Thyroid gland (tissue), 4 donors: ENCODE data around the gene LTB4R. TPM values are rescaled to one million over a fixed set of nuclear protein-coding genes. Genes with fewer than 3 reads are reported as not detected.

ENCODE experiments used
- DNase-seq, 2 donors: peaks; one replicate each; pipeline ENCODE4 v3.0.0-alpha.2; 2019
- H3K27ac ChIP-seq, 3 donors: fragments of 200-600 bp; sonication (generic); 1 replicate in 2 of 3; 2 replicates in 1 of 3; pipeline ENCODE4 v1.5.1; 2016 to 2019; ENCODE audit warnings: mild to moderate bottlenecking in 1 of 3, moderate library complexity in 1 of 3
- H3K27me3 ChIP-seq: fragments of 200-600 bp; sonication (generic); one replicate; pipeline ENCODE4 v1.5.1; 2019
- H3K36me3 ChIP-seq, 2 donors: fragments of 200-600 bp; sonication (generic); one replicate each; pipeline ENCODE4 v1.5.1; 2016 to 2019
- H3K4me1 ChIP-seq, 2 donors: fragments of 200-600 bp; sonication (generic); one replicate each; pipeline ENCODE4 v1.5.1; 2017 to 2019
- H3K4me3 ChIP-seq, 3 donors: fragments of 200-600 bp; sonication (generic); replicated peaks in 1 of 3; 1 replicate in 2 of 3; 2 replicates in 1 of 3; pipeline ENCODE4 v1.5.1; 2016; ENCODE audit warnings: mild to moderate bottlenecking in 1 of 3
- H3K9me3 ChIP-seq: fragments of 200-600 bp; sonication (generic); one replicate; pipeline ENCODE4 v1.5.1; 2017
- POLR2A ChIP-seq, 2 donors: fragments of 450-650 bp; IDR thresholded peaks; one replicate each; pipeline ENCODE4 v1.6.1; 2017; ENCODE audit warnings: antibody characterized with exemption in 2 of 2, mild to moderate bottlenecking in 2 of 2, moderate library complexity in 1 of 2
- WGBS, 2 donors: methylation state at CpG; one replicate each; pipeline ENCODE4 v1.1.5; 2017; 5-methylcytosine and 5-hydroxymethylcytosine counted together
- intact Hi-C: fragments of 100-400 bp; cut with DNase I; formaldehyde crosslinking; loops from one replicate; pipeline ENCODE4 v1.15.1; 2023
- total RNA-seq, 4 donors: library from RNA; depleted of rRNA; stranded (reverse); fragments of >200 nt; gene quantifications; one replicate each; pipeline ENCODE4 v1.2.3, GENCODE V29; 2016
- TF ChIP-seq, protein P1 (sequence below), 6 experiments: fragments of 200-600 bp in 3 of 6; fragments of 450-650 bp in 3 of 6; sonication (generic) in 3 of 6; IDR thresholded peaks; one replicate each; pipeline ENCODE4 v1.5.1; 2016 to 2019; ENCODE audit warnings: antibody characterized with exemption in 6 of 6, mild to moderate bottlenecking in 2 of 6, inconsistent platforms in 1 of 6, moderate library complexity in 1 of 6

Gene LTB4R
- total RNA-seq, 4 donors from 2014 or later: 4.2 to 7.4 (median 4.3) TPM

DNA sequence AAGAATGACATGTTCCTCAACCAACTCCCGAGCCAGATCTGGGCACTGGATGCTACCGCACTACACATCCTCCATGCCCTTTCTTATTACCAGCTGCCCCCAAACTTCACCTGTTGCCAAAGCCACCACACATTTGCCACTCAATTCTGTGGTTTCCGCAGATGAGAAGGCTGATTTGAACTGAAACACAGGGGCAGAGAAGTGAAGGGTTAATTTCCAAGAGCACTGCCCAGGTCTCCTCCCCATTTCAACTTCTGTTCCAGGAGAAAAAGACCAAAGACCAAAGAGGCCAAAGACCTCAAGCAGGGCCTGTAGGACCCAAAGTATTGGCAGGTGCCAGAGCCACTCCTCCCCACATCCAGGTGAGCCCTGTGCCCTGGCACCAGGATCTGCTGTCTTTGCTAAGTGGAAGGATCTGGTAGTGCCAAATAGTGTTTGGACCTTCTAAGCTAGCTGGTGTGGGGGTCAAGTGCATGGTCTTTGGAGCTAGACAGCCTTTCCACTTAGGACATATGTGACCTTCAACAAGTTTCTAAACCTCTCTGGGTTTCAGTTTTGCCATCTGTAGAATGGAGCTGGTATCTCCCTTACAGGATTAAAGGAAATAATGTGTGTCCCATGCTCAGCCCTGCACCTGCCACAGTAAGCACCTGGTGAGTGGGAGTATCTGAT is 19.7 kb upstream of the LTB4R start:
- intact Hi-C loops: no loop called here
- WGBS, 2 donors: 92% methylated on average over 3 of the region's 3 CpGs
- H3K36me3 ChIP-seq: peaks cover 7 to 17% of the 10 kb centered on the region in 2 donors

DNA sequence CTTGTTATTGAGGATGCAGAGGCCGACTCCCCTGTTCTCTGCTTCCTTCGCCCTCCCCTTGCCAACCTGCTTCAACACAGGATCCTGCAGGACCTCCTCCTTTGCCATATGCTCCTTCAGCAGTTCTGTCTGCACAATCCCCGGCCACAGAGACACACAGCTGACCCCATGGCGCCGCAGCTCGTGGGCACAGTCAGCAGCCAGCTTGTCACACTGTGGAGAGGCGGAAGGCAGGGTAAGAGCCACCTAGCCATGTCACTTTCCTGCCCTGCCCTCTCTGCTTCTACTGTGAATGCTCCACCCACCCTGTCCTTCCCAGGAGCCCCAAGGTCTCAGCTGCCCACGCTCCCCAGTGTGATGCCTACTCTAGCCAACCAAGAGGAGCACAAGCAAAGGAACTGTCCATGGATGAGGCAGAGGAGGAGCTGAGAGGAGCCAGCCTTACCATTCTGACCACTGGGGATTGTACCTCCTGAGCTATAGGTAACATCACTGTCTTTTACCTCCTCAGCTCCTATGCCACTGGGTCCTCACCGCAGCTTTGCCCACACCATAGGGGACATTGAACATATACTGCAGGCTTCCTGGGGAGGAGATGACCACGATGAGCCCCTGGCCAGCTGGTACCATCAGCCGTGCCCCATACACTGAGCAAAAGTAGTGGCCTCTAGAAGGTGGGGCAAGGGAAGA is 19.0 kb upstream of the LTB4R start:
- H3K4me3 ChIP-seq: no peak overlapping the region
- intact Hi-C loops: no loop called here
- H3K36me3 ChIP-seq: peaks cover 7 to 17% of the 10 kb centered on the region in 2 donors
- H3K4me1 ChIP-seq: no peaks in the 10 kb centered on the region
- 94 to 95% methylated on average over 11 of the region's 11 CpGs for WGBS, 2 donors
- TF ChIP-seq POLR2A (IDR thresholded peaks at IDR 0.05): no peak
- TF ChIP-seq, protein P1, sequence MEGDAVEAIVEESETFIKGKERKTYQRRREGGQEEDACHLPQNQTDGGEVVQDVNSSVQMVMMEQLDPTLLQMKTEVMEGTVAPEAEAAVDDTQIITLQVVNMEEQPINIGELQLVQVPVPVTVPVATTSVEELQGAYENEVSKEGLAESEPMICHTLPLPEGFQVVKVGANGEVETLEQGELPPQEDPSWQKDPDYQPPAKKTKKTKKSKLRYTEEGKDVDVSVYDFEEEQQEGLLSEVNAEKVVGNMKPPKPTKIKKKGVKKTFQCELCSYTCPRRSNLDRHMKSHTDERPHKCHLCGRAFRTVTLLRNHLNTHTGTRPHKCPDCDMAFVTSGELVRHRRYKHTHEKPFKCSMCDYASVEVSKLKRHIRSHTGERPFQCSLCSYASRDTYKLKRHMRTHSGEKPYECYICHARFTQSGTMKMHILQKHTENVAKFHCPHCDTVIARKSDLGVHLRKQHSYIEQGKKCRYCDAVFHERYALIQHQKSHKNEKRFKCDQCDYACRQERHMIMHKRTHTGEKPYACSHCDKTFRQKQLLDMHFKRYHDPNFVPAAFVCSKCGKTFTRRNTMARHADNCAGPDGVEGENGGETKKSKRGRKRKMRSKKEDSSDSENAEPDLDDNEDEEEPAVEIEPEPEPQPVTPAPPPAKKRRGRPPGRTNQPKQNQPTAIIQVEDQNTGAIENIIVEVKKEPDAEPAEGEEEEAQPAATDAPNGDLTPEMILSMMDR (IDR thresholded peaks at IDR 0.05): no peak
- no peak for DNase-seq
- no peaks in the 10 kb centered on the region for H3K27me3 ChIP-seq
- no peak overlapping the region for H3K27ac ChIP-seq
- H3K9me3 ChIP-seq: no peaks in the 10 kb centered on the region

More for the DNA sequence above, 19.7 kb upstream of the LTB4R start:
- Histone ChIP-seq H3K27ac (no peak overlapping the region), H3K9me3 (no peaks in the 10 kb centered on the region), H3K27me3 (no peaks in the 10 kb centered on the region), H3K4me1 (no peaks in the 10 kb centered on the region), H3K4me3 (no peak overlapping the region)
- no peak for DNase-seq
- TF ChIP-seq, protein P1 (IDR thresholded peaks at IDR 0.05): no peak
- TF ChIP-seq POLR2A (IDR thresholded peaks at IDR 0.05): no peak

DNA sequence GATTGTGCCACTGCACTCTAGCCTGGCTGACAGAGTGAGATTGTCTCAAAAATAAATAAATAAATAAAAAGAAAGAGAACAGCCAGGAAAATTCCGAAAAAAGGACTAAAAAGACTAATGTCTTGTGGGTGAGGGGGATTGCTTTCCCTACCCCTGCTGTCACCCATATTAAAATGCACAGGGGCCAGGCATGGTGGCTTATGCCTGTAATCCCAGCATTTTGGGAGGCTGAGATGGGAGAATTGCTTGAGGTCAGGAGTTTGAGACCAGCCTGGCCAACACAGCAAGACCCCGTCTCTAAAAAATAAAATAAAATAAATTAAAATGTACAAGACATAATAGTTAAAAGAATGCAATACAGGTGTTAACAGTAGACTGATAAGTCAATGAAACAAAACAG is 17.8 kb upstream of the LTB4R start:
- TF ChIP-seq, protein P1 (IDR thresholded peaks at IDR 0.05): no peak
- TF ChIP-seq POLR2A (IDR thresholded peaks at IDR 0.05): no peak
- intact Hi-C loops: no loop called here
- Histone ChIP-seq H3K9me3 (no peaks in the 10 kb centered on the region), H3K36me3 (peaks cover 7 to 17% of the 10 kb centered on the region in 2 donors), H3K27me3 (no peaks in the 10 kb centered on the region), H3K4me1 (peaks cover 0 to 3% of the 10 kb centered on the region in 2 donors), H3K27ac (no peak overlapping the region), H3K4me3 (no peak overlapping the region)
- WGBS, 2 donors: 89 to 96% methylated on average over 2 of the region's 2 CpGs
- no peak for DNase-seq

DNA sequence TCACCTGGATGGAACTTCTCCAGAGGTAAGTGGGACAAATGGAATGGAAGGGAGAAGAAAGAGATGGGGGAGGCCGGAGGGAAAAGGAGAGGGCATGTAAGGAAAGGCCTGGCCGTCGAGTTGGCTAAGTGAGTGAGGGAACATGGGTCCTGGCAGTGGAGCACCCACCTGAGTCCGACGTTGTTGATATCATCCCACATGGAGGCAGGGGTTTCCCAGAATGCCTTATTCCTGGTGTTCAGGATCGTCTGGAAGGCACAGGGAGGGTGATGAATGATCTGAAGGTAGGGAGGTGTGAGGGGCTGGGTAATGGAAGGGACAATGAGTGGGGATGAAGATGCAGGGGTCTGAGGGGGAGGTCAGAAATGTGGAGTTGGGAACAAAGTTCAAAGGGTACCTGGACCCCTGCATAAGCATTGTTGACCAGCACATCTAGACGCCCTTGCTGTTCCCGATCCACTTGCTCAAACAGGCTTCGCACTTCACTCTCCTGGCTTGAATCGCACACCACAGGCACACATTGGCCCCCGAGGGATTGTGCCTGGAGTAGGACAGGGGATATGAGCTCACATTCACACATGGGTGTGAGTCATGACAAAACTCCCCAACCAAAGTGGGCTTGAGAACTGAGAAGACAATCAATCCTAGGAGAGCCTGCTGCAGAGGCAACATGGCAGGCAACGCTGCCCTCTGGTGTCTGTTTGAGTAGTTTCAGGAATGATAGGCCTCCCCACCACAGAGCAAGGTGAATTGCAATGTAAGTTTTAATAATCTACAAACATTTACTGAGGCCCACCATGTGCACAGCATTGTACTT is 14.8 kb upstream of the LTB4R start:
- intact Hi-C loops: no loop called here
- no peak overlapping the region for H3K27ac ChIP-seq
- WGBS, 2 donors: 67 to 68% methylated on average over 12 of the region's 12 CpGs

More for the DNA sequence above, 14.8 kb upstream of the LTB4R start:
- DNase-seq: peak; percentile 54 to 60
- TF ChIP-seq POLR2A (IDR thresholded peaks at IDR 0.05): no peak
- TF ChIP-seq, protein P1 (IDR thresholded peaks at IDR 0.05): peak; percentile 24 to 69 (median 54)
- no peak overlapping the region for H3K4me3 ChIP-seq
- no peaks in the 10 kb centered on the region for H3K27me3 ChIP-seq
- no peaks in the 10 kb centered on the region for H3K9me3 ChIP-seq
- H3K36me3 ChIP-seq: peaks cover 0 to 10% of the 10 kb centered on the region in 2 donors
- H3K4me1 ChIP-seq: peaks cover 15 to 17% of the 10 kb centered on the region in 2 donors
